DMS153 (cell line): Measurements from ENCODE around the gene PI4K2B.
"Not testable (repeated sequence)": the region's sequence is repeated elsewhere in the genome, so short reads cannot be mapped to it uniquely, and the experiment has no call there.

Experiments
- DNase-seq: peaks from one replicate; lab custom pipeline; 2025; lab: John Stamatoyannopoulos, UW

PI4K2B gene

GRCh38 chr4:25242195-25242594 is 8.4 kb downstream of the PI4K2B start:
- not testable (repeated sequence) for DNase-seq

DNA sequence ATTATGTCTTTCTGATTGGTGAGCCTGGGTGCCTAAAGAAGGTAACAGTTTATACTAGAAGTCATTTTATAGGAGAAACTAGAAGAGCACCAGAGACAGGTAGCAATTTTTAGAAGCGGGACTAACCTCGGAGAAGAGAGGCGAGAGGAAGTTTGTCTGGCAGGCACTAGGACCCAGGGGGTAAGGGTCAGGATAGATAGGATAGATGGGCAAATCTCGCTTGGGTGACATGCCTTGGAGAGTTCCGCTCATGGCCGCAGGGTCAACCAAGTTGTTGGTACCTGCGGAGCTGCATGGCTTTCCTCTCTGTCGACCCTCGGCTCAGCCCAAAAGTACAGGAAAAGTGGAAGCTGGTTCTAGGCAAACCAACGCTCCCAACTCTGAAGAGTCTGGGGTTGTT is 11.3 kb downstream of the PI4K2B start:
- DNase-seq = no peak

DNA sequence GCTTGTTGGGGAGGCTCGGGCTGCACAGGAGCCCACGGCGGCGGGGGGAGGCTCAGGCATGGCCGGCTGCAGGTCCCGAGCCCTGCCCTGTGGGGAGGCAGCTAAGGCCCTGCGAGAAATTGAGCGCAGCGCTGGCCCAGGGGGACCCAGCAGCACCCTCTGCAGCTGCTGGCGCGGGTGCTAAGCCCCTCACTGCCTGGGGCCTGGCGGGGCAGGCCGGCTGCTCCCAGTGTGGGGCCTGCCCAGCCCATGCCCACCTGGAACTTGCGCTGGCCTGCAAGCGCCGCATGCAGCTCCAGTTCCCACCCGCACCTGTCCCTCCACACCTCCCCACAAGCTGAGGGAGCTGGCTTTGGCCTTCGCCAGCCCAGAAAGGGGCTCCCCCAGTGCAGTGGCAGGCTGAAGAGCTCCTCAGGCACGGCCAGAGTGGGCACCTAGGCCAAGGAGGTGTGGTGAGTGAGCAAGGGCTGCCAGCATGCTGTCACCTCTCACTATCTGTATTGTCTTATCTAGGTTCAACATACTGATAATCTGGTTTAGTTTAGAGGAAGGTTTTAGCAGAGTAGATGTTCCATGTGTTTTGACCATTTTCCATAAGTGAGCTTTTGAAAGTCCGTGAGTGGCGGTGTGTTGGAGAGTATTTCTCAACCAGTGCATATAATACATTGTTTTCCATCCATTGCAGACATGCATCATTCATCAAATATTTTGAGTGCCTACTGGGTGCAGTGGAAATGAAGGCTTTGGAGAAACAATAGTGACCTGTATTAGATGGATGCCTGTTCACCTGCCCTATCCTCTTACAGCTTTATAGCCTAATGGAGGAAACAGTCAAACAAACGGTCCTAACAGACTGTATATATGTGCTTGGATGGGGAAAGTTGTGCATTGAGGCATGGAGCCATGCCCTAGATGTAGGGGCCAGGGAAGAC is 13.1 kb downstream of the PI4K2B start:
- DNase-seq = no peak

DNA sequence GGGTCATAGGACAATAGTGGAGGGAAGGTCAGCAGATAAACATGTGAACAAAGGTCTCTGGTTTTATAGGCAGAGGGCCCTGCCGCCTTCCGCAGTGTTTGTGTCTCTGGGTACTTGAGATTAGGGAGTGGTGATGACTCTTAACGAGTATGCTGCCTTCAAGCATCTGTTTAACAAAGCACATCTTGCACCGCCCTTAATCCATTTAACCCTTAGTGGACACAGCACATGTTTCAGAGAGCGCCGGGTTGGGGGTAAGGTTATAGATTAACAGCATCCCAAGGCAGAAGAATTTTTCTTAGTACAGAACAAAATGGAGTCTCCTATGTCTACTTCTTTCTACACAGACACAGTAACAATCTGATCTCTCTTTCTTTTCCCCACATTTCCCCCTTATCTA is 15.0 kb downstream of the PI4K2B start:
- DNase-seq = not testable (repeated sequence)

DNA sequence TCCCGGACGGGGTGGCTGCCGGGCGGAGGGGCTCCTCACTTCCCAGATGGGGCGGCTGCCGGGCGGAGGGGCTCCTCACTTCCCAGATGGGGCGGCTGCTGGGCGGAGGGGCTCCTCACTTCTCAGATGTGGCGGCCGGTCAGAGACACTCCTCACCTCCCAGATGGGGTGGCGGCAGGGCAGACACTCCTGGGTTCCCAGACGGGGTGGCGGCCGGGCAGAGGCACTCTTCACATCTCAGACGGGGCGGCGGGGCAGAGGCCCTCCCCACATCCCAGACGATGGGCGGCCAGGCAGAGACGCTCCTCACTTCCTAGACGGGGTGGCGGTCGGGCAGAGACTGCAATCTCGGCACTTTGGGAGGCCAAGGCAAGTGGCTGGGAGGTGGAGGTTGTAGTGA is 15.7 kb downstream of the PI4K2B start:
- not testable (repeated sequence) for DNase-seq

DNA sequence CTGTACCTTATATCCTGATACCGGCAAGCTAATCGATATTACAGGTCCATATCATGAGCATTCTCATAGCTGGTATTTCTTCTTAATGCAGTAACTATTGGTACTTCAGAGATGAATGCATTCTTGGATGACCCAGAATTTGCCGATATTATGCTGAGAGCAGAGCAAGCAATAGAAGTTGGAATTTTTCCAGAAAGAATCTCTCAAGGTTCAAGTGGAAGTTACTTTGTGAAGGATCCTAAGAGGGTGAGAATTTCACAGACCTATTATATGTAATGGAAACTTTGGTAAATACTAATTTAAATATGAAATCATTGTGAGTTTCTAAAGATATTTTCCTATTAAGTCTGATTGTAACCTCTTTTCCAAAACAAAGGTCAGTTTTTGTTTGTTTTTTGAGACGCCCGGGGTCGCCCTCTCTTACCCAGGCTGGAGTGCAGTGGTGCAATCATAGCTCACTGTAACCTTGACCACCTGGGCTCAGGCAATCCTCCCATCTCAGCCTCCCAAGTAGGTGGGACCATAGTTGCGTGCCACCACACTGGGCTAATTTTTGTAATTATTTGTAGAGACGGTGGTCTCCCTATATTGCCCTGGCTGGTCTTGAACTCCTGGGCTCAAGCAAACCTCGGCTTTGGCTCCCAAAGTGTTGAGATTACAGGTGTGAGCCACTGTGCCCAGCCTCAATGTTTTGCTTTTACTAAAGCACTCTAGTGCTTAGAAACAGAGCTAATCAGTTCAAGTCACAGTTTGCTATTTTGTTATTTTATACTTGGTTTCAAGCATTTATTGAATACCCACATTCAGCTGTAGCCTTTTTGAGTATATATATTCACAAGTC is 18.6 kb downstream of the PI4K2B start:
- no peak for DNase-seq

DNA sequence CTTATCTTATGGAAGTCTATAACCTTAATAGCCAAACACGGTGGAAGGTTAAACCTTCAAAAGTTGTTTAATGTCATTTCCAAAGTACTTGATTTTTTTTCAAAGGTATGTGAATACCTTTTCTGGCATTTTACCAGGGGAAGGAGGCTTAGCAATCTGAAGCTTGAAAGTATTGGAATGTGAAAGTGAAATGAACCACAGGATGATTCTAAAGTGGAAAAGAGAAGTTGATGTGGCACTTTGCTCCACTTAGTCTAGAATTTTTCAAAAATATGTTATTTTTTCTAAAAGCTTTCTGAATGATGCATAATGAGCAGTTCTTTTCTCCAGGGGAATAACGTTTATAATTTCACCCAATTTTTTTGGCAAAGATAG is 19.2 kb downstream of the PI4K2B start:
- DNase-seq = no peak

GRCh38 chr4:25253786-25254185 is 20.0 kb downstream of the PI4K2B start:
- DNase-seq = not testable (repeated sequence)

DNA sequence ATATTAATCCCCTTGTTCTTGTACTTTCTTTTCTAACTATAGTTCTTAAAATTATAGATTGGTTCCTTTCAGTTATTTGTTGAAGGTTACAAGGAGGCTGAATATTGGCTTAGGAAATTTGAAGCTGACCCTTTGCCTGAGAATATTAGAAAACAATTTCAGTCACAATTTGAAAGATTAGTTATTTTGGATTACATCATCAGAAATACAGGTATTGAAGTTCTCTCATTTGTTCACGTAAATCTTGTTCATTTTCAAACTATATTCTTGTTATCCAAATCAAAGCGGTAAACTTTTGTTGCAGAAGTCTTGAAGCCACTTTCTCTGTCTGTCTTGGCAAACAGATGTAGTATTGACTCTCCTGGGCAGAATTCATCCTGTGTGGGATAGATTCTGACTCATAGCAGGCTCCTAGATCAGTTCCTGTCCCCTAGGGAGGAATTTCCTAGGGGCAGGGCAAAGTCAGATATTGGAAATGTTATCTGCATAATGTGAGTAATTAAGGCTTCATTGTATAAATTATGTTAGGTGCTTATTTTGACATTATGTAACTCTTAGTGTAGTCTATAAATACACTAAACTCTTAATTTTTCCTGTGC is 25.2 kb downstream of the PI4K2B start:
- DNase-seq = no peak

DNA sequence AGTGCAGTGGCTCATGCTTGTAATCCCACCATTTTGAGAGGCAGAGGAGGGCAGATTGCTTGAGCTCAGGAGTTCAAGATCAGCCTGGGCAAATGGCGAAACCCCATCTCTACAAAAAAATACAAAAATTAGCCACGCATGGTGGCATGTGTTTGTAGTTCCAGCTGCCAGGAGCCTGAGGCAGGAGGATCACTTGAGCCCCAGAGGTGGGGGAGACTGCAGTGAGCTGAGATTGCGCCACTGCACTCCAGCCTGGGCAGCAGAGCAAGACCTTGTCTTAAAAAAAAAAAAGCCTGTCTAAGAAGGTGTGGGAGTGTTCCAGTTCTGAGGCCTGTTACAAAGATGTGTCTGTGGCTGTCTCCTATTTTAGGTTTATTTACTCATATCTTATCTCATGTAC is 38.0 kb downstream of the PI4K2B start:
- no peak for DNase-seq

GRCh38 chr4:25280210-25280609 is 46.4 kb downstream of the PI4K2B start:
- no peak for DNase-seq

GRCh38 chr4:25283948-25284347 is 50.1 kb downstream of the PI4K2B start:
- no peak for DNase-seq

DNA sequence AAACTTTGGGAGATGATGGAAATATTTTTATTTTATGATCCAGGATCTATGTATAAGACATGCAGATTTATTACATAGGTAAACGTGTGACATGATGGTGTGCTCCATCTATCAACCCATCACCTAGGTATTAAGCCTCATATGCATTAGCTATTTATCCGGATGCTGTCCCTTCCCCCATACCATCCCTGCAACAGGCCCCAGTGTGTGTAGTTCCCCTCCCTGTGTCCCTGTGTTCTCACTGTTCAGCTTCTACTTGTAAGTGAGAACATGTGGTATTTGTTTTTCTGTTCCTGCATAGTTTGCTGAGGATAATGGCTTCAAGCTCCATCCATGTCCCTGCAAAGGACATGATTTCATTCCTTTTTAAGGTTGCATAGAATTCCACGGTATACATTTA is 50.6 kb downstream of the PI4K2B start:
- no peak for DNase-seq

- no peak for DNase-seq
Measured at GRCh38 chr4:25290490-25291067, 56.7 kb downstream of the PI4K2B start.

DNA sequence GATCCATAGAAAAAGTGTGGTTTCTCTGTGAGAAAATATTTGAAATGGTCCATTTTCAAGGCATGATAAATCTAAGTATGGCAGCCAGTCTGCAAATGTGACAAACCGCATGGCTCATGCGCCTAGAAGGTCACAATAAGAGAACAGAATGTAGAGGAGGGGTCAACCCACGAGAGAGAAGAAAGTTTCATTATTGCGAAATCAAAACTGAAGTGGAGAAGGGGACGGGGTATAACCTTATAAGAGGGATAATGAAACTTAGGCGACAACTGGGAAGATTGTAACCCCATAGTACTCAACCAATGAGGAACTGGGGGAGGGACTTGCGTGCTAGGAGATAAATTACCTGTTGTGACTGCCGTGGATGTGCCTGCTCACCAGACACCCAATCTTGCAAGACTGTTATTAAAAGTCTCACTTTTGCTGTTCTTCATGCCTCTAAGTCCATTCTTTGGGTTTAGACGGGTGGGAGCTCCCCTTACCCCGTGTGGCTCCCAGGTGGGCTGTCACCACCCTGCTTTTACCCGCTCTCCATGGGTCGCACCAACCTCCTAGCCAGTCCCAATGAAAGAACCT is 57.4 kb downstream of the PI4K2B start:
- no peak for DNase-seq

GRCh38 chr4:25297528-25298242 is 63.9 kb downstream of the PI4K2B start:
- DNase-seq = no peak

DNA sequence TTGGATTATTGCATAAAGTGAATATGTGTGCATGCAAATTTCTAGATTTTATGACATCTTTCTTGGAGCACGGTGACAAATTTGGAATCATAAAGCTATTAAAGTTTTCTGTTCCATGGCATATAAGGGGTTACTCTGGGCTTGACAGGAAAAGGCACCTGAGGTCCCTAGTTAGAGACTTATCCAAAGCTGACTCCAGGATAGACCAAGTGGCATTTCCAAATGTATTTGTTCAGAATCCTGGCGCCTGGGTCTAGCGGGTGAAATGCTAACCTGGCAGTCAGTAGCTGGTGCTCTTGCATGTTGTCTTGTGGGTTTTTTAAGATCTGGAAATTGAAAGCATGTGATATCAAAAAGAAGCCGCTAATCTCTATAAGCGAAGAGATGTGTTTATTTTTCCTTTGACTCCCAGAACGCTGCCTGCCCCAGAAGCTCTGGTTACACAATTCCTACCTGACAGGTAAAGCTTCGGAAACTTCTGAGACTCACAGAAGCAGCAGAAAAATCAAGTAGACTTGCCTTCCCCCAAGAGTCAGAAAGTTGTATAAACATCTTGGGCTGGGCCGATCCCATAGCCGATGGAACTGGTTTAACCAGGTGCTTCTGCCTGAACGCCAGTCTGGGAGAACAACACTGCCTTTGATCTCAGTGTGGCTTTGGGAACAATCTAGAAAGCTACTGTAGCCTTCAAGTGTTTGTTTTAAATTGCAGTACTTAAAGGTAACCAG is 65.8 kb downstream of the PI4K2B start:
- DNase-seq = peak; percentile 25

- no peak for DNase-seq
Measured at GRCh38 chr4:25301471-25301870, 67.6 kb downstream of the PI4K2B start.

GRCh38 chr4:25302626-25303025 is 68.8 kb downstream of the PI4K2B start:
- DNase-seq = no peak

DNA sequence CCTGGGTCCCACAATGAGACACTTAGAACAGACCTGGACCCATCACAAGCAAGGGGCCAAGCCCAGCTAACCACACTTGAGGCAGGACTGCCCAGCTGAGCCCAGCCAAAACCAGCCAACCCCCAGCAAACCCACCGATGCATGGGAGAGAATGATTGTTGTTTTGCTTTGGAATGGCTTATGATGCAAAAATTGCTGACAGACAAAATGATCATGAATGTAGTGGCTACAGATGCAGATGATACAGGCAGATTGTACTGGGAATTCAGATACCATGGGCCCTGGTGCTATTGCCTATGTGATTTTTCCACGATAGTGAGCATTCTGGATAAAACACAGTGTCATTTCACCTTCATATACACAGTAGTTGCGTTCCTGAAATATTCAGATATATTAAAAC is 69.7 kb downstream of the PI4K2B start:
- no peak for DNase-seq
